ENCODE data around the gene ARL16.

DNA sequence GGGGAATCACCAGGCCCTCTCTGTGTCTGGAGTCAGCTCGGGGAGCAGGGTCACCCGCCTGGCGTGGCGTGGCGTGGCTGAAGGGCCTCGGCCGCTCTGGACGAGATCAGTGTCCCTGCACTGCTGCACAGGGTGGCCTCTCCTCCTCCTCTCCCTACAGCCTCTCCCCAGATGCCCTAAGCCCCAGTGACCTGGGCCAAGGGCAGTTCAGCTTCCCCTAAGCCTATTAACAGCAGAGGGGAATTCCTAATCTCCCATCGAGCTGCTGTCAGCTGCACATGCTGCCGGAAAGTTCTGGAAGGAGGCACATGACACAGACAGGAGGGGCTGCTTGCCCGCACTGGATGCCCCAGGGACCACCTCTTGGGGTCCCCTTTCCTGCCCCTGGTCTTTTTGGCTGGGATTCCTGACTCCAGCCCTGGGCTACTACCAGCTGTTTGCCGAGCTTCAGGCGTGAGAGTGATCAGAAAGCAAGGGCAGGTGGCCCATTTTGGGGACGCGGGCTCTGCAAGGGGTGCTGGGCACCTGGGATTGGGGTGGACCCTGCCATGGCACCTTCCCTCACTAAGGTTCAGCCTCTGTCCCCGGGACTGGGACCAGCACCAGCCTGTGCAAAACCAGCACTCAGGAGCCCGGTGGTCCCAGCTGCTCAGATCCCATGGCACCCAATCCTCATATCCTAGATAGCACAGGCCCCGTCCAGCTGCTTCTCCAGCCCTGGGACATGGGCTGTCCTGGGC lies 28.0 kb downstream of the ARL16 start:
- TF ChIP-seq, protein P1, sequence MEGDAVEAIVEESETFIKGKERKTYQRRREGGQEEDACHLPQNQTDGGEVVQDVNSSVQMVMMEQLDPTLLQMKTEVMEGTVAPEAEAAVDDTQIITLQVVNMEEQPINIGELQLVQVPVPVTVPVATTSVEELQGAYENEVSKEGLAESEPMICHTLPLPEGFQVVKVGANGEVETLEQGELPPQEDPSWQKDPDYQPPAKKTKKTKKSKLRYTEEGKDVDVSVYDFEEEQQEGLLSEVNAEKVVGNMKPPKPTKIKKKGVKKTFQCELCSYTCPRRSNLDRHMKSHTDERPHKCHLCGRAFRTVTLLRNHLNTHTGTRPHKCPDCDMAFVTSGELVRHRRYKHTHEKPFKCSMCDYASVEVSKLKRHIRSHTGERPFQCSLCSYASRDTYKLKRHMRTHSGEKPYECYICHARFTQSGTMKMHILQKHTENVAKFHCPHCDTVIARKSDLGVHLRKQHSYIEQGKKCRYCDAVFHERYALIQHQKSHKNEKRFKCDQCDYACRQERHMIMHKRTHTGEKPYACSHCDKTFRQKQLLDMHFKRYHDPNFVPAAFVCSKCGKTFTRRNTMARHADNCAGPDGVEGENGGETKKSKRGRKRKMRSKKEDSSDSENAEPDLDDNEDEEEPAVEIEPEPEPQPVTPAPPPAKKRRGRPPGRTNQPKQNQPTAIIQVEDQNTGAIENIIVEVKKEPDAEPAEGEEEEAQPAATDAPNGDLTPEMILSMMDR (IDR thresholded peaks at IDR 0.05) = no peak
- no peak for TF ChIP-seq POLR2A (IDR thresholded peaks at IDR 0.05)
